Neural progenitor cell (in vitro differentiated cells): Measurements from ENCODE around the gene ZSWIM5.
"Not testable (repeated sequence)": the region's sequence is repeated elsewhere in the genome, so short reads cannot be mapped to it uniquely, and the experiment has no call there.

ENCODE experiments used
- CTCF ChIP-seq: fragments of 200-600 bp; sonication (generic); IDR thresholded peaks from 2 replicates; pipeline ENCODE4 v1.5.1; 2017; ENCODE audit warnings: antibody characterized with exemption, mild to moderate bottlenecking
- EZH2 ChIP-seq: fragments of 200-600 bp; sonication (generic); IDR thresholded peaks from 2 replicates; pipeline ENCODE4 v1.6.1; 2017; ENCODE audit warnings: antibody characterized with exemption, mild to moderate bottlenecking, moderate library complexity
- EZH2phosphoT487 ChIP-seq: fragments of 200-600 bp; sonication (generic); IDR thresholded peaks from 2 replicates; pipeline ENCODE4 v1.6.1; 2017; ENCODE audit warnings: antibody characterized with exemption

DNA sequence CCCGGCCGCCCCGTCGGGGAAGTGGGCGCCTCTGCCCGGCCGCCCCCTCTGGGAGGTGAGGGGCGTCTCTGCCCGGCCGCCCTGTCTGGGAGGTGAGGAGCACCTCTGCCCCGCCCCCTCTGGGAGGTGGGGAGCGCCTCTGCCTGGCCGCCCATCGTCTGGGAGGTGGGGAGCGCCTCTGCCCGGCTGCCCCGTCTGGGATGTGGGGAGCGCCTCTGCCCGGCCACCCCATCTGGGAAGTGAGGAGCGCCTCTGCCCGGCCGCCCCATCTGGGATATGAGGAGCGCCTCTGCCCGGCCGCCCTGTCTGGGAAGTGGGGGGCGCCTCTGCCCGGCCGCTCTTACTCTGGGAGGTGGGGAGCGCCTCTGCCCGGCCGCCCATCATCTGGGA lies 100.3 kb downstream of the ZSWIM5 start:
- TF ChIP-seq CTCF, EZH2, EZH2phosphoT487: not testable (repeated sequence)
